Frontal cortex (tissue), 4 donors: ENCODE results near the gene CRTC1. TPM values are rescaled to one million over a fixed set of nuclear protein-coding genes. Genes with fewer than 3 reads are reported as not detected.
"Not testable (repeated sequence)": the region's sequence is repeated elsewhere in the genome, so short reads cannot be mapped to it uniquely, and the experiment has no call there.

Experiments
- DNase-seq, 2 donors: peaks; one replicate each; pipeline ENCODE4 v3.0.0; 2012; ENCODE audit warnings: low spot score in 2 of 2
- FAIRE-seq: peaks from 2 replicates; lab custom pipeline; 2012; peaks lifted over from hg19 to GRCh38; lab: Jason Lieb, UNC
- total RNA-seq: library from RNA; depleted of rRNA; stranded (reverse); fragments of >200 nt; gene quantifications from one replicate; pipeline ENCODE4 v1.2.3, GENCODE V29; 2014
- donor health status: control.
- donor health status: control.
- donor health status: control.

The CRTC1 gene
- total RNA-seq, 1 donor from 2014 or later, result 7.3 TPM

DNA sequence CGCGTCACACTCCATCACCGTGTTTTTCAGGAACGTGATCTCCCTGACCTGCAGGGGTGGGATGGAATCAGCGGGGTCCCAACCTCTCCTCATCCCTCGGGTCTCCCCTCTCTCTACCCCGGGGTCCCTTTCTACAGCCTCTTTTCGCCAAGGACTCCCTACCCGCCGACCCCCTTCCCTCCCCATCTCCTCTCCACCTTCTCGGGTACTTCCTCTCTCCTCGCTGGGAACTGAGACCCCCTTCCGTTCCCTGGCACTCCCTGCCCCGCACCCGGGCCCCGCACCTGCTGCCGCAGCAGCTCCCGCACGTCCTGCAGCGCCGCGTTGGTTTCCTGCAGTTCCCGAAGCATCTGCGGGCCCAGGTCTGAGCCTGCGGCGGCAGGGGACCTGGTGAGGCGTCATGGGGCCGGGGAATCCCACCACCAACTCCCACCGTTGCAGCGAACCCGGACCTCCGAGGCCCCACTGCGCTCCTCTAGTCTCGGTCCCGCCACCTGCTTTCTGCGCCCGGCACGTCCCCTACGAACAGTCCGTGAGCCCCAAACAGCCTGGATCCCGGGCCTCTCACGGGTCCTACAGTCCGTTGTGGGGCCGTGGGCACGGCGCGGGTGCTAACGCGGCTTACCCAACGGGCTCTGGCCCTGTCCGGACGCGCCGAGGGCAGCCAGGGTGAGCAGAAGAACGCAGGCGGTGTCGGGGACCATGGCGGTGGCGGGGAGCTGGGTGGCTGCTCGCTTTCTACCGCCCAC lies 107.3 kb downstream of the CRTC1 start, which contains the start of gene COMP:
Gene COMP, minus strand, starts transcription at position 740 of the 749 bp plus-strand sequence. Its CDS starts 36 bp downstream, at position 704.
- FAIRE-seq, result no peak
- DNase-seq, result no peak

DNA sequence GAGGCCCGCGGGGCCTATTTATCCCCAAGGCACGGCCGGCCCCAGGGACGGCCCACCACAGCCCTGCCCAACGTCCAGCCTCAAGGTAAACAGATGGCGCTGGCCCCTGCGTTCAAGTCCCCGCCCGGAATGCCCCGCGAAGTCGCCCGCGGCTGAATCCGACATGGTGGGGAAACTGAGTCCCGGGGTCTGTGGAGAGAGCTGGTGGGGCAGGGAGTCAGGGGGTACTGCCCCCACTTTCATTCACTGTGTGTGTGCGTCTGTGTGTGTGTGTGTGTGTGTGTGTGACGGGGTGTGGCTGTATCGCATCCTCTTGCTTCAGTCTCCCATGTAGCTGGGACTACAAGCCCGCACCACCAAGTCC lies 107.8 kb downstream of the CRTC1 start:
- DNase-seq (no peak), FAIRE-seq (no peak)

- FAIRE-seq (no peak), DNase-seq (no peak)
Observed at GRCh38 chr19:18792661-18793060, 109.2 kb downstream of the CRTC1 start.

- no peak for DNase-seq
- FAIRE-seq, result no peak
Observed at GRCh38 chr19:18793144-18794028, 109.9 kb downstream of the CRTC1 start.

- DNase-seq, result no peak
- FAIRE-seq, result no peak
Observed at GRCh38 chr19:18794029-18794313, 110.5 kb downstream of the CRTC1 start.

GRCh38 chr19:18794692-18795091 lies 111.2 kb downstream of the CRTC1 start:
- FAIRE-seq (no peak), DNase-seq (no peak)

DNA sequence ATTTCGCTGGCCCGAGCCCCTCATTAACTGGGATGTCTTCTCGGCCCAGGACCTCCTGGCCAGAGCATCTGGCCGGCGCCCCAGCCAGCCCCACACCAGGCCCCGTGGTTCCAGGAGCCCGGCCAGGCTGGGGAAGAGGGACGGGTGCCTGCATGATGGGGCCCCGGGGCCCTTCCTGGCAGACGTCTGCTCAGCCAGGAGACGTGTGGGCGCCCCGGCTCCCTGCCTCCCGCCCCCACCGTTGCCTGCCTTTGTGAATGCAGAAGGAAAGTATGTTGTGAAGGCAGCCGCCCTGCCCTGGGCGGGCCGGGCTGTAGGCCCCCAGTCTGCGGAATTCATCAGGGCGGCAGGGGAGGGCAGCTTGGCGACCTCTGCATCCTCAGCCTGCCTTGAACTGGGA lies 112.1 kb downstream of the CRTC1 start:
- DNase-seq (no peak), FAIRE-seq (no peak)

DNA sequence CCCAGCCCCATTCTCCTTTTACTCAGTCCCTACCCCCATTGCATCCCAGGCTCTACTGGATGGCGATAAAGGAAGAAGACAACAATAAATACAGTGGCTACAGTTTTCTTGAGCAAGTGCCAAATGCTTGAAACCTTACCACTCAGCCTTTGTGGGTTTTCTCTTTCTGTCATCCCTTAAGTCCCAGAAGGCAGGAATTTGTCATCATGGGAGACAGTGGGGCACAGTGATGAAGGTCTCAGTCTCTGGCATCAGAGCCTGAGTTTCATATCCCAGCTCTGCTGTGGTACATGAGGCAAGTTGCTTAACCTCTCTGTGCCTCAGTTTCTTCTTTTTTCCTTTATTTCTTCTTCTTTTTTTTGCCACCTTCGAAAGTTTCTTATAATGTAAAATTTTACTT lies 112.8 kb downstream of the CRTC1 start:
- FAIRE-seq, result no peak
- no peak for DNase-seq

DNA sequence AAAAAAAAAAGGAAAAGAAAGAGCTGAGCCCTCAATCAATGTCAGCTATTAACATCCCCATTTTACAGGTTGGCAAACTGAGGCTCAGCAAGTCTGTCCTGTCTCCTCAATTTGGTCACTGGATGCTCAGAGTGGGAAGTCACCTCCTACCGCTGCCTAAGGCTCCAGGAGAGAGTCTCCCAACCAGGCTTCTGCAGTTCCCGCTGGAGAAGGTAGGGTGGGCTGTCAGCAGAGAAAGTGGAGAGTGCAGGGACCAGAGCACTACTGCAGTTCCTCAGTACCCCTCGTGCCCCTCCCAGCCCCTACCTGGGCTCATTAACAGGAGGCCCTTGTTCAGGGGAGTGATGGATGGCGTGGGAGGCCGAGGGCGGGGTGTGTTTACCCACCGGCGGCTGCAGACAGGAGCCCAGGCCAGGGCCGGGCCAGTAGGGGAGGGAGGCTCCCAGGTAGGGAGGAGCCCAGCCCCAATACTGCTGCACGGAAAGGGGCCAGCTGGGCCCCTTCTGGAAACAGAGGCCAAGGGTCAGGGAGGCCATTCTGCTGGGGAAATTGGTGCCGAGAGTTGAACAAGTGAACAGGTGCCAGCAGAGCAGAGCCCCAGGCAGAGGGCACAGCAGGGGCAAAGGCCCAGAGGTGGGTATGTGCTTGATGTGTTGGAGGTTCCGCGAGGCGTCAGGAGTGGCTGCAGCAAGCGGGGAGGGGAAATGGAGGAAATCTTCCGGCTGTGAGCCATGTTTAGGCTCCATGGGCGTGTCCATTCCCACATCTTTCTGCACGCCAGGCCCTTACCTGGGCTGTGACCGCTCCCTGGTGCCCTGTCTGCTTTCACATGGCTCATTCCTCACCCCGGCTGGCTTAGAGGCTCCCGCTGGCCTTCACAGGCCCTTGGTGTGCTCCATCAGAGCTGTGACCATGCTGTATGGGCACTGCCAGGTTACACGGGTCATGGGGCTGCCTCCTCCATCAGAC lies 115.2 kb downstream of the CRTC1 start:
- DNase-seq (no peak), FAIRE-seq (no peak)

GRCh38 chr19:18799389-18799970 lies 116.0 kb downstream of the CRTC1 start:
- DNase-seq (no peak), FAIRE-seq (no peak)

DNA sequence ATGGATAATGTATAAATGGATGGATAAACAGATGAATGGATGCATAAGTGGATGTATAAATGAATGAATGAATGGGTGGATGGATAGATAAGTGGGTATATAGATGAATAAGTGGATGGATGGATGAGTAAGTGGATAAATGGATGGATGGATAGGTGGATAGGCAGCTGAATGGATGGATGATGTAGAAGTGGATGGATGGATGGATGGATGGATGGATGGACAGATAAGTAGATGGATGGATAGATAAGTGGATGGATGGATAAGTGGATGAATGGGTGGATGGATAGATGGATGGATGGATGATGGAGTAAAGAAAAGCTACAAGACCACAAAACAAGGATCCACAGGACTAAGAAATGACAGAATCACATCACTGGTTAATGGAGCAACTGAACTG lies 116.6 kb downstream of the CRTC1 start:
- DNase-seq, result no peak
- FAIRE-seq, result no peak

DNA sequence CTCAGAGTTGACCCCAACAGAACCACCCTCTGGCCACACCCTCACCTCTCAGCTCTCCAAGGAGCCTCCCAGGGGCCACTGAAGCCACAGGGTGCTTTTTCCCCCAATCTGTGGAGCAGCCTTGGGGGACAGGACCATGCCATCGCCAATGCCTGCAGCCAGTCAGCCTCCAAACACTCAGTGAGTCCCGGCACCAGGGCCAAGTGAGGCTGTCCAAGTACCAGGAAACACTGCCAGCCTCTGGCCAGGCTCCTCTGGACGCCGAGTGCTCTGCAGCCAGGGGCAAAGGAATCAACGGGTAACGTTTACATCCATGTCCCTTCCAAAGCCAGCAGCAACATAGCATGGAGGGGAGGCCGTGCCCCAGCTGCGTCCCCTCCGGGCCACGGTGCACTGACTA lies 117.2 kb downstream of the CRTC1 start:
- FAIRE-seq (no peak), DNase-seq (no peak)

- FAIRE-seq (no peak), DNase-seq (no peak)
Observed at GRCh38 chr19:18802354-18802753, 118.9 kb downstream of the CRTC1 start.

- DNase-seq (no peak), FAIRE-seq (no peak)
Observed at GRCh38 chr19:18803550-18804138, 120.2 kb downstream of the CRTC1 start.

GRCh38 chr19:18804139-18804601 lies 120.7 kb downstream of the CRTC1 start:
- no peak for DNase-seq
- no peak for FAIRE-seq

DNA sequence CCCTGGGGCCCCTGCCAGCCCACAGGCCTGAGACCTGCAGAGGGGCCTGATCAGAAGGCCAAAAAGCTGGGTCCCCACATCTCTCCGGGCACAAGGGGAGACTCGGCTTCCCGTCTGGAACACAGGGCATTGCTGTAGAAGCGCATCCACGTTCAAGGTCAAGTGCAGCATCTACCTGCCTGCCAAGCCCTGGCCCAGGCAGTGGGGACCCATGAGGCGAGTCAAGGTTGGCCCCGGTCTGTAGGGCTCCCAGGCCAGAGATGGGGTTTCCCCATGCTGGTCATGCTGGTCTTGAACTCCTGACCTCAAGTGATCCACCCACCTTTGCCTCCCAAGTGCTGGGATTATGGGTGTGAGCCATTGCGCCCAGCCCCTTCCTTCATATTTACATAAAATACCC lies 121.2 kb downstream of the CRTC1 start:
- FAIRE-seq, result no peak
- DNase-seq, result no peak

DNA sequence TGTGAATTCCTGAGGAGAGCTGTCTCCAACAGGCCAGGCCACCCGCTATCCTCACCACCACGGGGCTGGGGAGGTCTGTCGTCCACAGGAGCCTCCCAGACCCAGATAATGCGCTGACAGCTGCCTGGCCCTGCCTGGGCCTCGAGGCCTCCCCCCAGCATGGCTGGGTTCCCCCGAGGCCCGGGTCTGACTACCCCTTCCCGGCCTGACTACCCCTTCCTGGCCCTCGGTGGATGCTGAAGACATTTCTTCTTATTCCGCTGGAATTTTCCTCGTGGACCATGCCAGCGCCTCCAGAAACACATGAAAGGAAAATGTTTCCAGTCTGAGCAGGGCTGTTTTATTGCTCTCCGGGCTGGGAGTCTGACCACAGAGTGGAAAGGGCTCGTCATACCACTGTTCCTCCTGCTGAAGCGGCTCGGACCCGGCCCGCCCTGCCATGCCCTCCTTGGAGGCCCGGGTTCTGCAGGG lies 124.4 kb downstream of the CRTC1 start:
- FAIRE-seq (no peak), DNase-seq (no peak)

DNA sequence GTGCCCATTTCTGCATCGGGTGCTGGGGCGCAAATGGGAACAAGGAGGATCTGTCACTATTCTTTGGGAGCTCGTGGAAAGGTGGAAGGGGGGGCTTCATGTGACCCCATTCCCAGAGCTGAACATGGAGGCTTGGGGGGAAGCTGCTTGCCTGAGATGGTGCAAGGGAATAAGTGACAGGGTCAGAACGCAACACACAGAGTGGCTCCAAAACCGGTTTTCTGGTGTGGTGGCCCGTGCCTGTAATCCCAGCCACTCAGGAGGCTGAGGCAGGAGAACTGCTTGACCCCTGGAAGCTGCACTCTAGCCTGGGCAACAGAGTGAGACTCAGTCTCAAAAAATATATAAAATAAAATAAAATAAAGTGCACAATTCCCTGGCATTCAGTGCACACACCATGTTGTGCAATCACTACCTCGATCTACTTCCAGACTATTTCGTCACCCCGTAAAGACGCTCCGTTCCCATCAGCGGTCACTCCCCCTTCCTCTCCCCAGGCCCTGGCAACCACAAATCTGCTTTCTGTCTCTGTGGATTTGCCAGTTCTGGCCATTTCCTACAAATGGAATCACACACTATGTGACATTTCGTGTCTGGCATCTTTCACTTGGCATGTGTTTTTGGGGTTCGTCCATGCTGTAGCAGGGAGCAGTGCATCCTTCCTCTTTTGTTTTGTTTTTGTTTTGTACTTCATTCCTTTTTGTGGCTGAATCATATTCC lies 125.8 kb downstream of the CRTC1 start:
- FAIRE-seq, result no peak
- DNase-seq, result no peak

GRCh38 chr19:18811638-18812037 lies 128.2 kb downstream of the CRTC1 start:
- DNase-seq, FAIRE-seq: not testable (repeated sequence)
